GM23338 (cell line): Measurements from ENCODE around the gene DIO3.
"Not testable (repeated sequence)": the region's sequence is repeated elsewhere in the genome, so short reads cannot be mapped to it uniquely, and the experiment has no call there.

Experiments used
- CREB1 ChIP-seq: fragments of 250-450 bp; sonication (Bioruptor Pico); IDR thresholded peaks from 2 replicates; pipeline ENCODE4 v1.5.0; 2020; ENCODE audit warnings: low read depth, mild to moderate bottlenecking, moderate library complexity
- CTCF ChIP-seq, 2 experiments: fragments of 200-600 bp in 1 of 2; sonication (generic) in 1 of 2; conservative IDR thresholded peaks; 2 replicates each; pipeline versions ENCODE4 v1.5.1 to v1.6.1; 2016 to 2017; ENCODE audit warnings: antibody characterized with exemption in 2 of 2, low read depth in 2 of 2, mild to moderate bottlenecking in 2 of 2, moderate library complexity in 1 of 2
- ETS1 ChIP-seq: IDR thresholded peaks from 2 replicates; pipeline ENCODE4 v1.6.1; 2016; ENCODE audit warnings: antibody characterized with exemption
- EZH2 ChIP-seq: fragments of 200-600 bp; sonication (generic); IDR thresholded peaks from one replicate; pipeline ENCODE4 v1.8.0; 2017; ENCODE audit warnings: antibody characterized with exemption, mild to moderate bottlenecking, low read depth; ENCODE audit not compliant: unreplicated experiment
- EZH2phosphoT487 ChIP-seq: fragments of 200-600 bp; sonication (generic); IDR thresholded peaks from one replicate; pipeline ENCODE4 v1.8.1; 2018; ENCODE audit warnings: antibody characterized with exemption; ENCODE audit not compliant: unreplicated experiment
- JUNB ChIP-seq: IDR thresholded peaks from one replicate; pipeline ENCODE4 v1.6.1; 2016; ENCODE audit warnings: antibody characterized with exemption; ENCODE audit not compliant: unreplicated experiment
- POLR2AphosphoS5 ChIP-seq: IDR thresholded peaks from 2 replicates; pipeline ENCODE4 v1.6.1; 2016; ENCODE audit warnings: antibody characterized with exemption, low read depth
- REST ChIP-seq: IDR thresholded peaks from one replicate; pipeline ENCODE4 v1.6.1; 2018; ENCODE audit warnings: antibody characterized with exemption; ENCODE audit not compliant: unreplicated experiment
- STAT1 ChIP-seq: IDR thresholded peaks from one replicate; pipeline ENCODE4 v1.6.1; 2016; ENCODE audit warnings: antibody characterized with exemption; ENCODE audit not compliant: unreplicated experiment
- ZNF462 ChIP-seq: fragments of 250-450 bp; sonication (Bioruptor Pico); IDR thresholded peaks from 2 replicates; pipeline ENCODE4 v1.5.0; 2020; ENCODE audit warnings: mild to moderate bottlenecking, moderate library complexity

GRCh38 chr14:101572526-101572925, 11.2 kb downstream of the DIO3 start:
- not testable (repeated sequence) for TF ChIP-seq CTCF (conservative IDR thresholded peaks at IDR 0.05; ENCODE audit: low read depth in 2 of 2); EZH2phosphoT487; POLR2AphosphoS5; ETS1; STAT1; EZH2; JUNB; CREB1 (CRISPR knock-in tag); REST; ZNF462 (CRISPR knock-in tag)
